ENCODE measurements around the gene BCORL1.
A peak's percentile ranks its signal among the peaks of the same experiment; 100 is the strongest.

The BCORL1 gene, protein sequence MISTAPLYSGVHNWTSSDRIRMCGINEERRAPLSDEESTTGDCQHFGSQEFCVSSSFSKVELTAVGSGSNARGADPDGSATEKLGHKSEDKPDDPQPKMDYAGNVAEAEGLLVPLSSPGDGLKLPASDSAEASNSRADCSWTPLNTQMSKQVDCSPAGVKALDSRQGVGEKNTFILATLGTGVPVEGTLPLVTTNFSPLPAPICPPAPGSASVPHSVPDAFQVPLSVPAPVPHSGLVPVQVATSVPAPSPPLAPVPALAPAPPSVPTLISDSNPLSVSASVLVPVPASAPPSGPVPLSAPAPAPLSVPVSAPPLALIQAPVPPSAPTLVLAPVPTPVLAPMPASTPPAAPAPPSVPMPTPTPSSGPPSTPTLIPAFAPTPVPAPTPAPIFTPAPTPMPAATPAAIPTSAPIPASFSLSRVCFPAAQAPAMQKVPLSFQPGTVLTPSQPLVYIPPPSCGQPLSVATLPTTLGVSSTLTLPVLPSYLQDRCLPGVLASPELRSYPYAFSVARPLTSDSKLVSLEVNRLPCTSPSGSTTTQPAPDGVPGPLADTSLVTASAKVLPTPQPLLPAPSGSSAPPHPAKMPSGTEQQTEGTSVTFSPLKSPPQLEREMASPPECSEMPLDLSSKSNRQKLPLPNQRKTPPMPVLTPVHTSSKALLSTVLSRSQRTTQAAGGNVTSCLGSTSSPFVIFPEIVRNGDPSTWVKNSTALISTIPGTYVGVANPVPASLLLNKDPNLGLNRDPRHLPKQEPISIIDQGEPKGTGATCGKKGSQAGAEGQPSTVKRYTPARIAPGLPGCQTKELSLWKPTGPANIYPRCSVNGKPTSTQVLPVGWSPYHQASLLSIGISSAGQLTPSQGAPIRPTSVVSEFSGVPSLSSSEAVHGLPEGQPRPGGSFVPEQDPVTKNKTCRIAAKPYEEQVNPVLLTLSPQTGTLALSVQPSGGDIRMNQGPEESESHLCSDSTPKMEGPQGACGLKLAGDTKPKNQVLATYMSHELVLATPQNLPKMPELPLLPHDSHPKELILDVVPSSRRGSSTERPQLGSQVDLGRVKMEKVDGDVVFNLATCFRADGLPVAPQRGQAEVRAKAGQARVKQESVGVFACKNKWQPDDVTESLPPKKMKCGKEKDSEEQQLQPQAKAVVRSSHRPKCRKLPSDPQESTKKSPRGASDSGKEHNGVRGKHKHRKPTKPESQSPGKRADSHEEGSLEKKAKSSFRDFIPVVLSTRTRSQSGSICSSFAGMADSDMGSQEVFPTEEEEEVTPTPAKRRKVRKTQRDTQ (N-terminal part only)

GRCh38 chrX:129982300-129983251 is at the start of gene BCORL1:
BCORL1 (plus strand) TSS chrX:129982635; CDS start chrX:130005232, 22,597 bp downstream.
- DNase-seq (ENCODE audit: low spot score) = peak; percentile 90

DNA sequence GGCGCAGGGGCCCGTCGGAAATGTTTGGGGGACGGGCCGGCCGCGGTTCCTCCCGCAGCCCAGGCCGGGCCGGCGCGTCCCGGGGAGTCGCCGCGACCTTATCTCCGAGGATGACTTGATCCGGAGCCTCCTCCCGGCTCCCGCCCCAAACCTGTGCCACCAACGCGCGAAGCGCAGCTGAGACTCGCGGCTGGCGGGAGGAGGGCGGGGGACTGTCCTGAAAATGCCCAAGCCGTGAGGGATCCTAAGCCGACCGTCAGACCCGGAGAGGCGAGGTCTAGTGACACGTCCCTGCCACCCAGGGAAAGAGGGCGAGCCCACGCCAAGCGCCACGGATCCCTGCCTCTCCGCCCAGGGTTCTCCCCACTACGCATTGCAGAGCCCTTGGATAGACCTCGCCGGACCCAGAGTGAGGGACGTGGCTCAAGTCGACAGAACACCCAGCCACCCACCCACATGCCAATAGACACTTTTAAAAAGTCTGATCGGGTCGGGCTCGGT is 49.6 kb upstream of the BCORL1 start:
- DNase-seq (ENCODE audit: low spot score) = no peak

DNA sequence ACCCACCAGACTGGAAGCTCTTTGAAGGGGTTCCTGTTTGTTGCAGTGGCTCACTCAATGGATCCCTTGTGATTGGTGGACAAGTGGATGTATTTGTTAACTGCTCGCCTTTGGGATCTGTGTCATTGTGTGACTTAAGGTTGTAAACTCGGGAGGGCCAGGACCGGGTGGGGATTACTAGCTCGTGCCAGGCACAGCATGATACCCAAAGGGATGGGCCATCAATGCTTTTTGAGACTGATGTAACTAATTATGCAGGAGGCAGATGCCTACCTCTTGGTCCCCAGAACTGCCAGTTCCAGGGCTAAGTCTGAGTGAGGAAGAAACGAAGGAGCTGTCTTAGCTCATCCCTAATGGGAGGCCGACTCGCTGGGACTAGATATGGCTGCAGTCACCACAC is 48.7 kb upstream of the BCORL1 start:
- no peak for DNase-seq (ENCODE audit: low spot score)

GRCh38 chrX:129934461-129934860 is 48.0 kb upstream of the BCORL1 start:
- no peak for DNase-seq (ENCODE audit: low spot score)

DNA sequence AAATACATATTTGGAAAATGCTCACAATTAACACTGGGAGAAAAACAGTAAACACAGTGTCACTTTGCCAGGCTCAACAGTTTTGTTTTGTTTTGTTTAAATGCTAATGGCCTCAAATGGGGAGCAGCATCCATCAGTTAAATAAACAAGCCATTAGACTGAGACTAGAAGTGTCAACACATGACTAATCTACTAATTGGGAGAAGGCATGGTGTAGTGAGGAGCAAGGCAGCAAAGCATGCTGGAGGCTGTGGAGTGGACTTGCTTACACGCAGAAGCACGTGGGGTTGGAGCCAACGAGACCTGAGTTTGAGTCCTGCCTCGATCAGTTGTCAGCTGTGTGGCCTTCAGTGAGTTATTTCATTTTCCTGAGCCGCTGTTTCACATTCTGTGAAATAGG is 47.5 kb upstream of the BCORL1 start:
- DNase-seq (ENCODE audit: low spot score) = no peak

DNA sequence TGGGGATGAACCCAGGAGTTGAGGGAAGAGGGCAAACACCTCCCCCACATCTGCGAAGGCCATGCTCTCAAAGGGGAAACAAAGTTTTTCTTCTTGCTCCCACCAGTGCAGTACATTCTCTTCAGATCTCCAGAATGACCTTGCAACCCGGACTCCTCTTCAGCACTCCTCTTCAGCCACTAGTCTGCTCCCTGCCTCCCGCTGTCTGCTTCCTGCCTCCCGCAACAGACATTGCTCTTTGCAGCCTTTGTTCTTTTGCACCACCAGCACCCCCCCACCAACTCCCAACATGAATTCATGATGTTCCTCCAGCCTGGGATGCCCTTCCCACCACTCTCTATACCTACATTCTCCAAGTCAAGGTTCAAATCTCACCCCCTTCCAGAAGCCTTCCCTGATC is 44.4 kb upstream of the BCORL1 start:
- DNase-seq (ENCODE audit: low spot score) = no peak

GRCh38 chrX:129939986-129940385 is 42.4 kb upstream of the BCORL1 start:
- DNase-seq (ENCODE audit: low spot score) = no peak

GRCh38 chrX:129940721-129941120 is 41.7 kb upstream of the BCORL1 start:
- DNase-seq (ENCODE audit: low spot score) = no peak

- DNase-seq (ENCODE audit: low spot score) = no peak
These were observed 37.3 kb upstream of the BCORL1 start for GRCh38 chrX:129945131-129945530.

- DNase-seq (ENCODE audit: low spot score) = no peak
These were observed 29.1 kb upstream of the BCORL1 start for GRCh38 chrX:129953334-129953648.

- DNase-seq (ENCODE audit: low spot score) = no peak
These were observed 28.6 kb upstream of the BCORL1 start for GRCh38 chrX:129953881-129954280.

- DNase-seq (ENCODE audit: low spot score) = no peak
These were observed 27.6 kb upstream of the BCORL1 start for GRCh38 chrX:129954804-129955203.

DNA sequence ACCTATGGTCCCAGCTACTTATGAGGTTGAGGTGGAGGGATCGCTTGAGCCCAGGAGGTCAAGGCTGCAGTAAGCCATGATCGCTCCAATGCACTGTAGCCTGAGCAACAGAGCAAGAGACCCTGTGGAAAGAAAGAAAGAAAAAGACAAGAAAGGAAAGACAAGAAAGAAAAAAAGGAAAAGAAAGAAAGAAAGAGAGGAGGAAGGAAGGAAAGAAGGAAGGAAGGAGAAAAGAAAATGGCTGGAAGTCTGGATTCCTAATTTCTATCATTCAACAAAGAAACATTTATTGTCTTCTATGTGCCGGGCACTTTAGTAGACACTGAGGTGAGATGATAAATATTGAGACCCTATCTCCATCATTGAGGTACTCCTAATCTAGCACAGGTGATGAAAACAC is 26.8 kb upstream of the BCORL1 start:
- DNase-seq (ENCODE audit: low spot score) = no peak

DNA sequence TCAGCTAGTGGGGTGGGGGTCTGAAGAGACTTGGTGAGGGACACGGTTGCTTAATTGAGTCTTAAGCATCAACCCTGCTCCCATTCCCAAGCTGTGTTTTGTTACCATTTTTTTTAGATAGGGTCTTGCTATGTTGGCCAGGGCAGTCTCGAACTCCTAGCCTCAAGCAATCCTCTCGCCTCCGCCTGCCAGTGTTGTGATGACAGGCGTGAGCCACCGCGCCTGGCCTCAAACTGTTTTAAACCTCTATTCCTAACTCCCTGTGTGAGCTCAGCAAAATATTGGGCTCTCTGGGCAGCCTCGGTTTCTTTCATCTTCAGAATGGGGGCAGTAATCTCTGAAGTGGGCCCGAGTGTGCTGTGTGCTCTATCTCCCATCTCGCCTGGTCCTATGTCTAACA is 26.3 kb upstream of the BCORL1 start:
- no peak for DNase-seq (ENCODE audit: low spot score)

DNA sequence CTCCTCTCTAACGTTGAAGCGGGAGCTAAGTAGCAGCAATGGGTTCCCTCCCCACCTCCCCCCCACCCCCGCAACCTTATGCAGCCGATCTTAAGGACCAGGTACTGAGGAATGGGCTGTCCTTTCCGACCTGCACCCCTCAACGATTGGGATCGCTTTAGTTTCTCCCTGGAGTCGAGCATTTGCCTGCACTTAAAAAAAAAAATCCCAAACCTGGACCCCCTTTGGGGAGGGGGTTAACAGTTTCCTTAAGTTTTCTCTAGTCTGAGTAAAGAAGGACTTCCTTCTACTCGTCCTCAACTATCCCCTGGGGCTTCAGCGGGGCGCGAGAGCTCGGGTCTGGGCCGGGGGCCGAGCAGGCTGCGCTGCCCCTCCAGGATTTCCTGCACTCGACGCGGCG is 25.7 kb upstream of the BCORL1 start:
- DNase-seq (ENCODE audit: low spot score) = no peak

DNA sequence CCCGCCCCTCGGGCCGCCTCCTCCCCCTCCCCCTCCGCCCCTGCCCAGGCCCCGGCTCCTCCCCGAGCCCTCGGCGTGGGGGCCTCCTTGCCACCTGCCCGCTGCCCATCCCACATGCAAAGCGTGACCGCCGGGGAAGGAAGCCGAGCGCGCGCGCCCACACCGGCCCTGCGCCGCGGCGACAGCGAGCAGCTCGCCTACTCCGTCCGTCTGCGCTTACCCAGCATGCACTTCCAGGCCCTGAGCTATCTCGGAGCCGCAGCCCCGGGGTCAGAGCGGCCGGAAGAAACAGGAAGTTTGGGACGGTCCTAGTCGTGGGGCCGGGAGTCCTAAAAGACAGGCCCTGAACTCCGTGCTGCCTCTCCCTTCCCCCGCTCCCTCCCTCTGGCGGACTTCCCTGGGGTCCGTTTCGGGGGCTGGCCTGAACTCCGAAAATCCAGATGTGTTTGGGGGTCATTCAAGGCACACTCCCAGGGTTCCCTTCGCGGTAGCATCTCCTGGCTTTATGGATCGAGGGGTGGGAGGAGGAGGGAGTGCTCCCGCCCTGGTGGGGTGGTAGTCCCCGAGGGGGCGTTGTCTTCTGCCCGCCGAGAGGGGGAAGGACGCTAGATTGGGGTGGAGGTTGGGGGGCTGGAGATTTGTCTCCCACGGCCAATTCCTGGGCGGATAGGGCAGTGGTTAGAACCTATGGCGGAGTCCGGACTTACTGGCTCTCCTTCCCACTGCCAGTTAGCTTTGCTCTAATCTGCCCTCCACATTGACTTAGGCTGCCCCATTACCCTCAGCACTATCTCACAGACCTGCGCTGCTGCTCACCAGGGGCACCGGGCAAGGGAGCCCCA is 25.0 kb upstream of the BCORL1 start:
- peak; percentile 16 for DNase-seq (ENCODE audit: low spot score)

GRCh38 chrX:129958083-129958465 is 24.4 kb upstream of the BCORL1 start:
- no peak for DNase-seq (ENCODE audit: low spot score)

GRCh38 chrX:129958814-129959492 is 23.5 kb upstream of the BCORL1 start:
- DNase-seq (ENCODE audit: low spot score) = no peak

DNA sequence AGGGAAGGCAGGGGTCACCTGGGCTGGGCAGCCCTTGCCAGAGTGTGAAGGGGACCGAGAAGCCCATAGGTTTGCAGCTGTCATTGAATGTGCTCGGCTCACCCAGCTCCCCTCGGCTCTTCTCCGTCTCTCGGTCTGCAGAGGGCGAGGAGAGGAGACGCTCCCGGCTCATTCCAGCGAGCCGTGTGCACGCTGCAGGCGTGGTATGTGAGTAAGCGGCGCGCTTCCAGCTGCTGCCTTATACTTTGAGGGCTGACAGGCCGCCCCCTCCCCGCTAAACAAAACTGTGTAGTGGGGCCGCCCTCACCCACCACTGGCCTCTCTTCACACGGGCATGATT is 23.0 kb upstream of the BCORL1 start:
- DNase-seq (ENCODE audit: low spot score) = no peak
